ENCODE data around the gene CALML3.

- no peak for TF ChIP-seq EZH2 (IDR thresholded peaks at IDR 0.05; ENCODE audit: low read depth, low read length, severe bottlenecking)
- TF ChIP-seq POLR2AphosphoS5 (IDR thresholded peaks at IDR 0.05; ENCODE audit: low read depth, low read length): no peak
- TF ChIP-seq, protein P1, sequence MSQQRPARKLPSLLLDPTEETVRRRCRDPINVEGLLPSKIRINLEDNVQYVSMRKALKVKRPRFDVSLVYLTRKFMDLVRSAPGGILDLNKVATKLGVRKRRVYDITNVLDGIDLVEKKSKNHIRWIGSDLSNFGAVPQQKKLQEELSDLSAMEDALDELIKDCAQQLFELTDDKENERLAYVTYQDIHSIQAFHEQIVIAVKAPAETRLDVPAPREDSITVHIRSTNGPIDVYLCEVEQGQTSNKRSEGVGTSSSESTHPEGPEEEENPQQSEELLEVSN (IDR thresholded peaks at IDR 0.05): no peak
- TF ChIP-seq POLR2A (IDR thresholded peaks at IDR 0.05; ENCODE audit: control extremely low read depth in 1 of 2, low read depth in 2 of 2, low read length in 2 of 2): no peak
- TF ChIP-seq CTCF (IDR thresholded peaks at IDR 0.05; ENCODE audit: control extremely low read depth in 1 of 3, insufficient read depth in 1 of 3, low read depth in 1 of 3, low read length in 3 of 3): no peak
- no peak for TF ChIP-seq CHD2 (IDR thresholded peaks at IDR 0.05; ENCODE audit: low read length)
- no peak for TF ChIP-seq SP1 (IDR thresholded peaks at IDR 0.05; ENCODE audit: low read depth, low read length)
- TF ChIP-seq CEBPB (IDR thresholded peaks at IDR 0.05; ENCODE audit: low read depth, low read length): no peak
These were observed 33.3 kb downstream of the CALML3 start for GRCh38 chr10:5557799-5558771.

Measured in H1 (cell line).